ENCODE measurements around the gene QPRT.

- TF ChIP-seq EZH2 (optimal IDR thresholded peaks at IDR 0.05; ENCODE audit: low read depth, low read length), result no peak
- TF ChIP-seq EZH2phosphoT487 (IDR thresholded peaks at IDR 0.05; ENCODE audit: low read length), result no peak
- TF ChIP-seq CTCF (IDR thresholded peaks at IDR 0.05; ENCODE audit: low read length), result no peak
Observed at GRCh38 chr16:29696881-29697331, 17.9 kb downstream of the QPRT start.
